ENCODE results near the gene THAP12. TPM values are rescaled to one million over a fixed set of nuclear protein-coding genes. Genes with fewer than 3 reads are reported as not detected.

The THAP12 gene
- total and polyA plus RNA-seq, 2 donors from 2014 or later: 19.5 to 39.3 TPM

- TF ChIP-seq CTCF (IDR thresholded peaks at IDR 0.05; ENCODE audit: borderline replicate concordance, extremely low read depth, insufficient read depth): no peak
- intact Hi-C loops (cut with DNase I): no loop called here
- FAIRE-seq (no peak), DNase-seq (no peak)
- H3K4me1 ChIP-seq (ENCODE audit: control insufficient read depth in 2 of 3, insufficient read depth in 2 of 3, low read depth in 1 of 3, low read length in 3 of 3): no peaks in the 10 kb centered on the region
- no peak overlapping the region for H3K27ac ChIP-seq (ENCODE audit: low read depth in 2 of 2, low read length in 2 of 2)
- no peak overlapping the region for H3K9ac ChIP-seq (ENCODE audit: low read length in 3 of 3)
- H3K9me3 ChIP-seq (ENCODE audit: control insufficient read depth in 2 of 3, insufficient read depth in 1 of 3, low read length in 3 of 3): no peaks in the 10 kb centered on the region
- H3K27me3 ChIP-seq (ENCODE audit: control insufficient read depth, insufficient read depth, low read length): no peaks in the 10 kb centered on the region
- no peak overlapping the region for H3K4me3 ChIP-seq (ENCODE audit: low read length in 3 of 3)
- no peaks in the 10 kb centered on the region for H3K36me3 ChIP-seq (ENCODE audit: control insufficient read depth in 2 of 3, insufficient read depth in 3 of 3, low read length in 3 of 3)
Measured at GRCh38 chr11:76371170-76371569, 9.8 kb downstream of the THAP12 start.

- intact Hi-C loops (cut with DNase I): no loop called here
- FAIRE-seq: no peak
- H3K36me3 ChIP-seq (ENCODE audit: control insufficient read depth in 2 of 3, insufficient read depth in 3 of 3, low read length in 3 of 3): no peaks in the 10 kb centered on the region
- H3K9ac ChIP-seq (ENCODE audit: low read length in 3 of 3): no peak overlapping the region
- no peak for DNase-seq
- H3K9me3 ChIP-seq (ENCODE audit: control insufficient read depth in 2 of 3, insufficient read depth in 1 of 3, low read length in 3 of 3): no peaks in the 10 kb centered on the region
- H3K4me1 ChIP-seq (ENCODE audit: control insufficient read depth in 2 of 3, insufficient read depth in 2 of 3, low read depth in 1 of 3, low read length in 3 of 3): no peaks in the 10 kb centered on the region
- H3K4me3 ChIP-seq (ENCODE audit: low read length in 3 of 3): no peak overlapping the region
- H3K27me3 ChIP-seq (ENCODE audit: control insufficient read depth, insufficient read depth, low read length): no peaks in the 10 kb centered on the region
- no peak overlapping the region for H3K27ac ChIP-seq (ENCODE audit: low read depth in 2 of 2, low read length in 2 of 2)
- no peak for TF ChIP-seq CTCF (IDR thresholded peaks at IDR 0.05; ENCODE audit: borderline replicate concordance, extremely low read depth, insufficient read depth)
Measured at GRCh38 chr11:76369406-76369805, 11.5 kb downstream of the THAP12 start.

GRCh38 chr11:76368490-76368889 is 12.4 kb downstream of the THAP12 start:
- no peak for FAIRE-seq
- H3K27me3 ChIP-seq (ENCODE audit: control insufficient read depth, insufficient read depth, low read length): no peaks in the 10 kb centered on the region
- H3K4me3 ChIP-seq (ENCODE audit: low read length in 3 of 3): no peak overlapping the region
- no peaks in the 10 kb centered on the region for H3K36me3 ChIP-seq (ENCODE audit: control insufficient read depth in 2 of 3, insufficient read depth in 3 of 3, low read length in 3 of 3)
- no peak for DNase-seq
- H3K27ac ChIP-seq (ENCODE audit: low read depth in 2 of 2, low read length in 2 of 2): no peak overlapping the region
- intact Hi-C loops (cut with DNase I): no loop called here
- no peak for TF ChIP-seq CTCF (IDR thresholded peaks at IDR 0.05; ENCODE audit: borderline replicate concordance, extremely low read depth, insufficient read depth)
- no peaks in the 10 kb centered on the region for H3K9me3 ChIP-seq (ENCODE audit: control insufficient read depth in 2 of 3, insufficient read depth in 1 of 3, low read length in 3 of 3)
- H3K9ac ChIP-seq (ENCODE audit: low read length in 3 of 3): no peak overlapping the region
- H3K4me1 ChIP-seq (ENCODE audit: control insufficient read depth in 2 of 3, insufficient read depth in 2 of 3, low read depth in 1 of 3, low read length in 3 of 3): no peaks in the 10 kb centered on the region

- intact Hi-C loops (cut with DNase I): no loop called here
- H3K36me3 ChIP-seq (ENCODE audit: control insufficient read depth in 2 of 3, insufficient read depth in 3 of 3, low read length in 3 of 3): no peaks in the 10 kb centered on the region
- no peak overlapping the region for H3K27ac ChIP-seq (ENCODE audit: low read depth in 2 of 2, low read length in 2 of 2)
- H3K4me3 ChIP-seq (ENCODE audit: low read length in 3 of 3): no peak overlapping the region
- H3K4me1 ChIP-seq (ENCODE audit: control insufficient read depth in 2 of 3, insufficient read depth in 2 of 3, low read depth in 1 of 3, low read length in 3 of 3): no peaks in the 10 kb centered on the region
- no peaks in the 10 kb centered on the region for H3K9me3 ChIP-seq (ENCODE audit: control insufficient read depth in 2 of 3, insufficient read depth in 1 of 3, low read length in 3 of 3)
- TF ChIP-seq CTCF (IDR thresholded peaks at IDR 0.05; ENCODE audit: borderline replicate concordance, extremely low read depth, insufficient read depth): no peak
- FAIRE-seq (no peak), DNase-seq (no peak)
- no peaks in the 10 kb centered on the region for H3K27me3 ChIP-seq (ENCODE audit: control insufficient read depth, insufficient read depth, low read length)
- H3K9ac ChIP-seq (ENCODE audit: low read length in 3 of 3): no peak overlapping the region
Measured at GRCh38 chr11:76365038-76365679, 15.8 kb downstream of the THAP12 start.

Data from kidney (tissue), 14 donors.